GM12874 (cell line): ENCODE results near the gene PARP2.

Experiments used
- TF ChIP-seq, protein P1 (sequence below): IDR thresholded peaks from 2 replicates; pipeline ENCODE4 v1.5.1; 2011; ENCODE audit warnings: low read depth, mild to moderate bottlenecking, control low read depth, low read length, moderate library complexity; ENCODE audit not compliant: insufficient read depth

Gene PARP2, protein sequence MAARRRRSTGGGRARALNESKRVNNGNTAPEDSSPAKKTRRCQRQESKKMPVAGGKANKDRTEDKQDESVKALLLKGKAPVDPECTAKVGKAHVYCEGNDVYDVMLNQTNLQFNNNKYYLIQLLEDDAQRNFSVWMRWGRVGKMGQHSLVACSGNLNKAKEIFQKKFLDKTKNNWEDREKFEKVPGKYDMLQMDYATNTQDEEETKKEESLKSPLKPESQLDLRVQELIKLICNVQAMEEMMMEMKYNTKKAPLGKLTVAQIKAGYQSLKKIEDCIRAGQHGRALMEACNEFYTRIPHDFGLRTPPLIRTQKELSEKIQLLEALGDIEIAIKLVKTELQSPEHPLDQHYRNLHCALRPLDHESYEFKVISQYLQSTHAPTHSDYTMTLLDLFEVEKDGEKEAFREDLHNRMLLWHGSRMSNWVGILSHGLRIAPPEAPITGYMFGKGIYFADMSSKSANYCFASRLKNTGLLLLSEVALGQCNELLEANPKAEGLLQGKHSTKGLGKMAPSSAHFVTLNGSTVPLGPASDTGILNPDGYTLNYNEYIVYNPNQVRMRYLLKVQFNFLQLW

DNA sequence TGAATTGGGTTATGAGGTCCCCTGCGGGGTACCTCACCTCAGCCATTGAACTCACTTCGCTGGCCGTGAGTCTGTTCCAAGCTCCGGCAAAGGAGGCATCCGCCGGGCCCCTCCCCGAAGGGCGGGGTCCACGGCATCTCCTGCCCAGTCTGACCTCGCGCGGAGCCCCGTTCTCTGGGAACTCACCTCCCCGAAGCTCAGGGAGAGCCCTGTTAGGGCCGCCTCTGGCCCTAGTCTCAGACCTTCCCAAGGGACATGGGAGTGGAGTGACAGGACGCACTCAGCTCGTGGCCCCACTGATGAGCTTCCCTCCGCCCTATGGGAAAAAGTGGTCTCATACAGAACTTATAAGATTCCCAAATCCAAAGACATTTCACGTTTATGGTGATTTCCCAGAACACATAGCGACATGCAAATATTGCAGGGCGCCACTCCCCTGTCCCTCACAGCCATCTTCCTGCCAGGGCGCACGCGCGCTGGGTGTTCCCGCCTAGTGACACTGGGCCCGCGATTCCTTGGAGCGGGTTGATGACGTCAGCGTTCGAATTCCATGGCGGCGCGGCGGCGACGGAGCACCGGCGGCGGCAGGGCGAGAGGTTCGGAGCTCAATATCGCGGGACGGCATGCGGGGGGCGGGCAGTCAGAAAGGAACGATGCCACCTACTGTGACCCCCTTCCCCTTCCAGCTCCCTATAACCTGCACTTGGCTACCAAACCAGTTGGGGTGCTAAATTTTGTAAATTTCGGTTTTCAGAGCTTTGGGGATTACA lies at the start of gene PARP2:
TSS of gene PARP2 (plus strand) at position 544 of the 770 bp plus-strand sequence. CDS start at position 551, 7 bp downstream.
- TF ChIP-seq, protein P1, sequence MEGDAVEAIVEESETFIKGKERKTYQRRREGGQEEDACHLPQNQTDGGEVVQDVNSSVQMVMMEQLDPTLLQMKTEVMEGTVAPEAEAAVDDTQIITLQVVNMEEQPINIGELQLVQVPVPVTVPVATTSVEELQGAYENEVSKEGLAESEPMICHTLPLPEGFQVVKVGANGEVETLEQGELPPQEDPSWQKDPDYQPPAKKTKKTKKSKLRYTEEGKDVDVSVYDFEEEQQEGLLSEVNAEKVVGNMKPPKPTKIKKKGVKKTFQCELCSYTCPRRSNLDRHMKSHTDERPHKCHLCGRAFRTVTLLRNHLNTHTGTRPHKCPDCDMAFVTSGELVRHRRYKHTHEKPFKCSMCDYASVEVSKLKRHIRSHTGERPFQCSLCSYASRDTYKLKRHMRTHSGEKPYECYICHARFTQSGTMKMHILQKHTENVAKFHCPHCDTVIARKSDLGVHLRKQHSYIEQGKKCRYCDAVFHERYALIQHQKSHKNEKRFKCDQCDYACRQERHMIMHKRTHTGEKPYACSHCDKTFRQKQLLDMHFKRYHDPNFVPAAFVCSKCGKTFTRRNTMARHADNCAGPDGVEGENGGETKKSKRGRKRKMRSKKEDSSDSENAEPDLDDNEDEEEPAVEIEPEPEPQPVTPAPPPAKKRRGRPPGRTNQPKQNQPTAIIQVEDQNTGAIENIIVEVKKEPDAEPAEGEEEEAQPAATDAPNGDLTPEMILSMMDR: no peak

DNA sequence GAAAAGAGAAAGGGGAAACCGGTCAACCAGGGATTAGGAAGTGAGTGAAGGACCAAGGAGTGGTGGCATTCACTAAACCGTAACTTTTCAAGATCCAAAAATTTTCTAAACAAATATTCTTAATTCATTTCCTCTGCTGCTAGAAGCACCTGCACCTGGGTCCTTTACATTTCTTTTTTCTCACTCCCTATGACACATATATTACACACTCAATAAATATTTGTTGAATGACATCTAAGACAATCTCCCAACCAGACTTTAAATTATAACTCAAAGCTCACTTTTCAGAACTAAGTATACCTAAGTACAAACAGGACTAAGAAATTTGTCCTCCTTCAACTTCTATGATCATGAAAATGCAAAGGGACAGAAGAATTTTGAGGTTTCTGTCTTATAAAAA lies 48.8 kb upstream of the PARP2 start:
- TF ChIP-seq, protein P1: no peak

DNA sequence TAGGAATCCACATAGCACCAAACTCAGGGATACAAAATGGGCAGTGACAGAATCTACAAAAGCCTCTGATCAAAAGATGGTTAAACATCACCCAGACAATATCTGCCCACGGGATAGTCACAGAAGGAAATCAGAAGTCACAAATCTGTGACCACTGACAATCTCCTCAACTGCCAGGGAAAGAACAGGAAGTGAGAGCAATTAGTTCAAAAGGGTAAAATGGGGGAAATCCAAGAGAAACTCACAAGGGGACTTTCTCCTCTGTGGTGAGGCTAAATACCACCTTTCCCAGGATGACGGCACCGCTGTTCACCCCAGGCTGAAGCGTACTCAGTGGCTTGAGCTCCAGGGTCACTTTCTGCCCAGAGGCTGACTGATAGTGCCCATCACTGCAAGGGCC lies 48.4 kb upstream of the PARP2 start:
- TF ChIP-seq, protein P1: no peak

DNA sequence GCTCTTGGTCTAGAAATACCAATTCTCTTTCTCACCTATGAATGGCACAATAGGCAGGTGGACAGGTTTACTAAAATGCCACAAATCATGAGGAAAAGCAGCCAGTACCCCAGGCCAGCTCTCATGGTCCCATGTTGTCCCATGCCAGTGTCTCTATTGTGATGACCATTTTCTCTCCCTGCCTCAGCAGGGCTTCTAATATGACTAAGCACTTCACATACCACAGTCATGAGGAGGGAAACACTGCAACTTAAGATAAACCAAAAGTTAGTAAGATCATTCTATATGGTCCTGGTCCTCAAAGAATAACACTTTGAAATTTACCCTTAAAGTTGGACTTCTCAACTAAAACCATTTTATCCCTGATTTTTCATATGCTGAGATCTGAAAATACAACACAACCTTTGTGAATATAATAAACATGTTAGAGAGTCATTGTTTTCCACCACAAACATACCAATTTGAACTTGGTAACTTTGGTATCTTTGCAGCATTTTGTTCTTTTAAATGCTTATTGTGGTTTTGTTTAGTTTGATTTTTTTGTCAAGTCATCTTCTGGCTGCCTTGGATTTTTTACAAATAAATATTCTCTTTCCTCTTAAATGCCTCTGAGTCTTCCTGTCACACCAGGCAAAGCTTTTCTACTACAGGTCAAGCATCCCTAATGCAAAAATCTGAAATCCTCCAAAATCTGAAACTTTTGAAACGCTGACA lies 41.2 kb upstream of the PARP2 start:
- TF ChIP-seq, protein P1: no peak

GRCh38 chr14:20305265-20306078 lies 38.0 kb upstream of the PARP2 start, which contains the start of gene TTC5:
Gene TTC5, minus strand, starts transcription at chr14:20305951. Its CDS starts 14 bp downstream, at chr14:20305937.
- TF ChIP-seq, protein P1: peak; percentile 87

GRCh38 chr14:20306079-20306423 lies 37.4 kb upstream of the PARP2 start:
- TF ChIP-seq, protein P1: no peak
